ENCODE measurements around the gene EME2.

The EME2 gene

GRCh38 chr16:1767116-1767994 lies 5.3 kb upstream of the EME2 start:
- no peak for DNase-seq (ENCODE audit: low read depth)

GRCh38 chr16:1768061-1768766 lies 4.4 kb upstream of the EME2 start:
- no peak for DNase-seq (ENCODE audit: low read depth)

GRCh38 chr16:1768767-1769401 lies 3.7 kb upstream of the EME2 start:
- no peak for DNase-seq (ENCODE audit: low read depth)

- DNase-seq (ENCODE audit: low read depth): no peak
These were observed 3.0 kb upstream of the EME2 start for GRCh38 chr16:1769402-1770300.

GRCh38 chr16:1770328-1771187 lies 2.1 kb upstream of the EME2 start:
- peak; percentile 36 for DNase-seq (ENCODE audit: low read depth)

- DNase-seq (ENCODE audit: low read depth): peak; percentile 60
These were observed 1.3 kb upstream of the EME2 start, which contains the start of gene NME3 for GRCh38 chr16:1771188-1771863. TSS of gene NME3 (minus strand) at chr16:1771543. CDS start at chr16:1771534, 9 bp downstream.

- no peak for DNase-seq (ENCODE audit: low read depth)
These were observed 697 bp upstream of the EME2 start for GRCh38 chr16:1771864-1772361.

- DNase-seq (ENCODE audit: low read depth): peak; percentile 63
These were observed 495 bp downstream of the EME2 start, which contains the start of gene MRPS34 for GRCh38 chr16:1772908-1773702. TSS of gene MRPS34 (minus strand) at chr16:1773134. CDS start at chr16:1773119, 15 bp downstream.

- no peak for DNase-seq (ENCODE audit: low read depth)
These were observed 1.3 kb downstream of the EME2 start for GRCh38 chr16:1773703-1774447.

- no peak for DNase-seq (ENCODE audit: low read depth)
These were observed 1.8 kb downstream of the EME2 start for GRCh38 chr16:1774448-1774780.

- DNase-seq (ENCODE audit: low read depth): no peak
These were observed 2.6 kb downstream of the EME2 start for GRCh38 chr16:1775006-1775845.

- DNase-seq (ENCODE audit: low read depth): no peak
These were observed 3.4 kb downstream of the EME2 start for GRCh38 chr16:1775846-1776671.

- no peak for DNase-seq (ENCODE audit: low read depth)
These were observed 4.0 kb downstream of the EME2 start for GRCh38 chr16:1776672-1776955.

- no peak for DNase-seq (ENCODE audit: low read depth)
These were observed 4.4 kb downstream of the EME2 start for GRCh38 chr16:1776991-1777374.

- no peak for DNase-seq (ENCODE audit: low read depth)
These were observed 5.0 kb downstream of the EME2 start for GRCh38 chr16:1777375-1778199.
